ENCODE data around the gene FREM3.
"Not testable (repeated sequence)": the region's sequence is repeated elsewhere in the genome, so short reads cannot be mapped to it uniquely, and the experiment has no call there.

Gene FREM3

DNA sequence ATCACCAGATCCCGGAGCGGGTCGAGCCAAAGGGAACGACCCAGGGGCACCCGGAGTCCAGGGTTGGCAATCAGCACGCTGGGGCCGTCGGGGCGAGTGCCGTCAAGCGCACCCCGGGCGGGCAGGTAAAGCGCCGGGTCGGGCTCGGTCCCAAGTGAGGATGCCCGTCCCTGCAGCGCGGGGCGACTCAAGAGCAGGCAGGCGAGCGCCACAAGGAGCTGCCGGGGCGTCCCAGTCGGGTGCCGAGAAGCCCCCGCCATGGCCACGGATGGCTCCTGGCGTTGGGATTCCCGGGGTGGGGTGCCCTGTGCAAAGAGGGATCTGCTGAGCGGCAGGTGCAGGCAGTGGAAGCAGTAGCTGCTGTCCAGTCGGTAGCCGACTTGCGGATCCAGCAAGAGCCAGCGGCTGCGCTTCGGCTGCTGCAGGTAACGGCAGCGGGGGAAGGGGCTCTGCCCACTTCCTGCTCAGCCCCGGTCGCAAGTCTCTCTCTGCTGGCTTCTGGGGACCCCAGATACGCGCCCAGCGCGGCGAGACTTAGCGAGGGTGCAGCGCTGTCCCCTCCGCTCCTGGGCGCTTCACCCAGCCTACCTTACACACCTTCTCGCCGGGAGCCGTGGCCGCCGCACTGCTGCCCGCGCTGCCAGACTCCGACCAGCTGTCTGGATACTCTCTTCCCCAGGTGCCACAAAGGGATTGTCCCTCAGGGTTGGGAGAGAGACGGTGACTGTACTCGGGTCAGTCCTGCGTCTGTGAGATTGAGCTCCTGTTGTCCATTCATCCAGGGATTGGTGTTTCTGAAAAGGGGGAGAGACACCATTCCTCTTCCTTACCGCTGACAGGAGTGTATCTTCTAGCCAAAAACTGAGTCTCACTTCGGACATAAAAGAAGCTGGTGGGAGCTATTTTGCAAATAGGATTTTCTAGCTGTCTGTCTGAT is at the start of gene FREM3:
Gene FREM3, minus strand, starts transcription at position 260 of the 937 bp plus-strand sequence. Its CDS starts 0 bp downstream, at position 260.
- no peak for DNase-seq (ENCODE audit: low read depth)

DNA sequence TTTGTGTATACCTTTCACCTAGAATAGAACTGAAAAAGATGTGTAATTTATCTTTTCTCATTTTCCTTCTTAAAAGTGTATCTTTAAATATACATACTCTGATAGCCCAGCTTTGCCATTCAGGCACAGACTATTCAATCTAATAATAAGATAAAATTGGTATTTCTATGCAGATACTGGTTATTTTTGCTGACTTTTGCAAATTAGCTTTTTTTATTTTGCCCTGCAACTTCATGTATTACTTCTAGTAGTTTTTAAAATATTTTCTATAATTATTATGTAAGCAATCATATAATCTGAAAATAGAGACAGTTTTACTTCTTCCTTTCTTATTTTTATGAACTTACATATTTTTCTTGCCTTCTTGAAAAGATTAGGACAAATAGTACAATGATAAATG is 45.4 kb upstream of the FREM3 start:
- no peak for DNase-seq (ENCODE audit: low read depth)

DNA sequence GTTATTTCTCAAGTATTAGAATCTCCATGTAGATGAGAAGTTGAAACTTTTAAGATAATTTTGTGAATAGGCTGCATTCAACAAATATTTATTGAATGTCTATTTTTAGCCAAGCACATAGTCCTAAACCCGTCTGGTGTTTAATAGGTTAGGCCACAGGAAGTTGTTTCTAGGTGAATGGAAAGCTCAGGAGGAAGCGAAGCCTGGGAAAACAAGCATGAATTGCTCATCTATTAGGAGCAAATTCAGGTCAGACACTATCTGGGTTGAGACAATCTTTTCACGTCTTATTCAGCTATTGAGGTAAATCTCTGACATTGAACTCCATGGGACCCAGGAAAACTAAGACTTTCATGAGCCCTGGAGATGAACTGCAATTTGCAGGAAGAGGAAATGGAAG is 43.1 kb upstream of the FREM3 start:
- DNase-seq (ENCODE audit: low read depth), result no peak

DNA sequence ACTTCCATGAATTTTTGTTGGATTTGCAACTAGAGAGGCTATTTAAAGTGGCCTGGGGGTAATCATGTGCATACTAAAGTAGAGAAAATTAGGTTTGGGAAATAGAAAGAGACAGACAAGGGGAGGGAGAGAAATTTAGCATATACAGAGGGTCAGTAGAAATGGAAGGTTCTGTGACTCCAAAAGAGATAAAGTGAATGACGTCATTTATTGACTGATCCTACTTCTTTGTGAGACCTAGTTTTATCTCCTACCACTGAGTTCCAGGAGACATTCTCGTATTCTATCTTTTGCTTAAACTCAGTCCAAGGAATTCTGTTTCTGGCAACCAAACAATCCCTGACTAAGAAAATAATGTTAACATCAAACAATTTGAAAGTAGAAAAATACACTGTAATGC is 42.4 kb upstream of the FREM3 start:
- DNase-seq (ENCODE audit: low read depth), result no peak

DNA sequence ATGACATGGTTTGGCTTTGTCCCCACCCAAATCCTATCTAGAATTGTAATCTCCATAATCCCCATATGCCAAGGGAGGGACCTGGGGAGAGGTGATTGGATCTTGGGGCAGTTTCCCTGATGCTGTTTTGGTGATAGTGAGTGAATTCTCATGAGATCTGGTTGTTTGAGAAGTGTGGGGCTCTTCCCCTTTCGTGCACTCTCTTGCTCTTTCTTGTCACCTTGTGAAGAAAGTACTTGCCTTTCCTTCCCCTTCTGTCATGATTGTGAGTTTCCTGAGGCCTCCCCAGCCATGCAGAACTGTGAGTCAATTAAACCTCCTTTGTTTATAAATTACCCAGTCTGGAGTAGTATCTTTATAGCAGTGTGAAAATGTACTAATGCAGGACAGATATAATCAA is 36.4 kb upstream of the FREM3 start:
- no peak for DNase-seq (ENCODE audit: low read depth)

DNA sequence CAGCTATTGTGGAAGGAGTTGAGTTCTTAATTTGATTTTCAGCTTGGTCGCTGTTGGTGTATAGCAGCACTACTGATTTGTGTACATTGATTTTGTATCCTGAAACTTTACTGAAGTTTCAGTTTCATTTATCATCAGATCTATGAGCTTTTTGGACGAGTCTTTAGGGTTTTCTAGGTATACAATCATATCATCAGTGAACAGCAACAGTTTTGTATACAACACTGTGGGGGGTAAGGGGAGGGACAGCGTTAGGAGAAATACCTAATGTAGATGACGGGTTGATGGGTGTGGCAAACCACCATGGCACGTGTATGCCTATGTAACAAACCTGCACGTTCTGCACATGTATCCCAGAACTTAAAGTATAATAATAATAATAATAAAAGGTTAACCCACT is 35.6 kb upstream of the FREM3 start:
- not testable (repeated sequence) for DNase-seq (ENCODE audit: low read depth)

DNA sequence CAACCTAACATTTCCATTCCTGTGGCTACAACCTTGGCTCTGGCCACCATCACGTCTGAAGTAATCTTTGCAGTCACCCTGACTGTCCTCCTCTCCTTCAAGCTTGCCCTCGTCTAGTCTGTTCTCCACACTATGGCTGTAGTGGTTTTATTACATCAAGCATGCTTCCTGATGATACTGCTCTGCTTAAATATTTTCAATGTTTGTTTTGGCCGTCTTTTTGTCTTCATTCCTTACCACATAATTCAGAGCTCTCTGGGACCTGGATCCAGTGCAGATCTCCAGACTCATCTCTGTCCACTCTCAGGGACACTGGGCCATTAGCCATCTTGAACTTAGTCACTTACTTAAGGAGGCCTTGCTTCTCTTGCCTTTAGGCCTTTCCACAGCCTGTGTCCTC is 27.7 kb upstream of the FREM3 start:
- no peak for DNase-seq (ENCODE audit: low read depth)

DNA sequence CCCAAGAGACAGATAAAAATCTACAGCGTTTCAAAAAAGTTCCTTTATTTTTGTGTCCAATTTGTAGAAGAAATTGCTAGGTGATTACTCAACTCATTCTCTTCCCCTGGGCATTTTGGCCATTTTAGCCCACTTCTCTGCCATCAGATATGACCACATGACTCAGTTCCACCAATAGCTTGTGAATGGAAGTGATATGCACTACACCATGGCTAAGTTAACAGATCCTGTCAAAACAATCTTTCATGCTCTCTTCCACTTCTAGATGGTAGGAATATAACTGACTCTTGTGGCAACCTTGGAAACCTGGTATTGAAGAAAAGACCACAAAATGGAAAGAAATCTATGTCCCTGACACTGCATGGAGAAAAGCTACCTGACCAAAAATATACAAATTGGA is 26.2 kb upstream of the FREM3 start:
- DNase-seq (ENCODE audit: low read depth), result no peak

DNA sequence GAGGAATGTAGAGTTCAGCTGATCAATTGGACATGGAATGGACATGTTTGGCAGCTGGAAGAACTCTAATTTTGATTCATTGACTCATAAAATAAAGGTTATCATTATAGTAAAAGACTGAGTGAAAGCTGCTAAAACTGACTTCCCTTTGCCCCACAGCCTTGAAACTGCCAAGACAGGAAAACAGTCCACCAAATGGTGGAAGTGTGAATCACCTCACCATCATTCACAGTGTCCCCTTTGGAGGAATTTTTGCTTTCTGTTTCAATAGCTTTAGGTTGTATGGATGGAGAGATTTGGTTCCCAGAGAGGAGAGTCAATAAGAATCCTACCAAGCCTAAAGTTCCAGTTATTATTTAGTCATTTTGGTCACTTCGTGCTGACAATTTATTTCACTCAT is 20.8 kb upstream of the FREM3 start:
- DNase-seq (ENCODE audit: low read depth), result no peak

DNA sequence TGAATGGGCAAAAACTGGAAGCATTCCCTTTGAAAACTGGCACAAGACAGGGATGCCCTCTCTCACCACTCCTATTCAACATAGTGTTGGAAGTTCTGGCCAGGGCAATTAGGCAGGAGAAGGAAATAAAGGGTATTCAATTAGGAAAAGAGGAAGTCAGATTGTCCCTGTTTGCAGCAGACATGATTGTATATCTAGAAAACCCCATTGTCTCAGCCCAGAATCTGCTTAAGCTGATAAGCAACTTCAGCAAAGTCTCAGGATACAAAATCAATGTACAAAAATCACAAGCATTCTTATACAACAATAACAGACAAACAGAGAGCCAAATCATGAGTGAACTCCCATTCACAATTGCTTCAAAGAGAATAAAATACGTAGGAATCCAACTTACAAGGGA is 18.3 kb upstream of the FREM3 start:
- not testable (repeated sequence) for DNase-seq (ENCODE audit: low read depth)

DNA sequence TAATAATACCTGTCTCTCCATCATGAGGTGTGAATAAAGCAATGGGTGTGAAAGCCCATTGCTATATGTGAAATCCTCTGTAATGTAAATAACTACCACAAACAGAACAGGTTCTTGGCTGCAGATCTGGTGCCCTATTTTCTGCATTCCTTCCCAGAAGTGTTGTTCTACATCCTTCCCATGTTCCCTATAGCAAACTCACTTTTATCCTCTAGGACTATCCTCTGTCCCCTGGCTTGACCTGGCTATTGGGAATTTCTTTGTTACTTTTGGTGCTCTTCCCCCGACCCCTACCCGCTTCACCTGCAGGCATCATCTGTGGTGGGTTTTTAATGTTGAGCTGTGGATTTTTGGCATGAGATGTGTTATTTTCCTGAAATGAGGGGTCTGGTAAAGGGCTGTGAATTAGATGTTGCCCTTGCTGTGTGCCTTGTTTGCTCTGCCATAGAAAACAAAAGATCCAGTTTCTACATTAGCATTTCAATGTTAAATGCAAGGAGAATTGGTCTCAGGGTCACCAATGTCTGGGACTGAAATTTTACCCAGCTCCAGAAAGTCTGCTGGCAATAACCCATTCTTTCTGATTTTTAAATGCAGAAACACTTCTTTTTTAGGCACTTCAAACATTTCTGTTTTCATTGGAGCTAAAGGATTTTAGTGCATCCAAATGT is 13.6 kb upstream of the FREM3 start:
- no peak for DNase-seq (ENCODE audit: low read depth)

DNA sequence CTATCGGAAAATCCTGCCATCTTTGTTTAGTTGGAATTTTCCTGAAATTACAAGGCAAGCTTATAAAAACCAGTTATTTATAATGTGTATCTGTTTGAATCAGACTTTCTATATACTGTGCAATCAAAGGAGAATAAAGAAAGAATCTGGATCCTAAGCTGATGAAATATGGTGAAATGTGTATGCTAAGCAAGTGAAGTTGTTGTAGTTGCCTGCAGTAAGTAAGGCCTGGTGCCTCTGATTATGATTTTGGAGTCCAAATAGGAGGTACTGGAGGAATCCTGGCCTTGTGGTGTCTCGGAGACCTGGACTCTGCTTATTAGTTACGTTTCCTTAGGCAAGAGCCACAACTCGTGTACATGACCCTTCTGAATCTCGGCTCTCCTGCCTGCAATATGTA is 13.1 kb upstream of the FREM3 start:
- no peak for DNase-seq (ENCODE audit: low read depth)

DNA sequence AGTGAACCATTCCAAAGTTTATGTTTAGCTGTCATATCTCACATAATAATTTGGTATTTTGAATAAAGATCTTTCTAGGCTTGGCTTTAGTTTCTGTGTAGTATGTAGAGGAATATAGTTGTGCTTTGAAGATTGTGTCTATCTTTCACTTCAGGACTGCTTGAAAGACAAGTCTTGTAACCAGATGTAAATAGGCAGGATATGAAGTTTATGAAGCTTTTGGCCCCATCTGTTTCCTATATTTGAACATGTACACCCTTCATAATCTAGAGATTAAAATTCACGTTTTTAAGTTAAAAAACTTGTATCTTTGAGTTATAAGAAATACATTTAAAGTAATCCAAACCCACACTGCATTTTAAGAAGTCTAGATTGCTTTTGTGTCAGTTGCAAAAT is 11.7 kb upstream of the FREM3 start:
- DNase-seq (ENCODE audit: low read depth), result no peak

DNA sequence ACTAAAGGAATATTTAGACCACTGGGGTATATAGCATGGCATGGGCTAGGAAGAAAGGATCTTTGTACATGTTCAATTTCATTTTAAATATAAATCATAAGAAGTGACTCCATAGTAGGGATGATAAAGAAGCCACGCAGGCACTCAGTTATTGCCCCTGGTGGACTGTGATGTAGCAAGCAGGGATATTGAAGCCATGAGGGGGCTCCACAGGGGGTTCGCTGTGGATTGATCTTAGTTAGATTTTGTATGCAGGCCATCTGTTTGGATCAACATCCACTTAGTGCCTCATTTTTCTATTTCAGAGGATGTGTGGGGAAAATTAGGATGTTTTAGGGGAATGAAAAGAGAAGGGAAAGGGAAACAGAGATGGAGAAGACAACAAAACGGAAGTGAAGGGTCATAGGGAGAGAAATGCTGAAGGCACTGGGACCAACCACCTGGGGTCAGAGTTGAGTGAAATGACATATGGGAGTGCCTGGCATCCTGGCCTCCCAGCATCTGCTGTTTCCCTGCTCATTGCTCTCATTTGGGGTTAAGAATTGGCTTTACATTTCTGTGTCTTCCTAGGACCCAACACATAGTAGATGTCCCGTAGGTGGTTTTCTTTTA is 11.2 kb upstream of the FREM3 start:
- DNase-seq (ENCODE audit: low read depth), result no peak

DNA sequence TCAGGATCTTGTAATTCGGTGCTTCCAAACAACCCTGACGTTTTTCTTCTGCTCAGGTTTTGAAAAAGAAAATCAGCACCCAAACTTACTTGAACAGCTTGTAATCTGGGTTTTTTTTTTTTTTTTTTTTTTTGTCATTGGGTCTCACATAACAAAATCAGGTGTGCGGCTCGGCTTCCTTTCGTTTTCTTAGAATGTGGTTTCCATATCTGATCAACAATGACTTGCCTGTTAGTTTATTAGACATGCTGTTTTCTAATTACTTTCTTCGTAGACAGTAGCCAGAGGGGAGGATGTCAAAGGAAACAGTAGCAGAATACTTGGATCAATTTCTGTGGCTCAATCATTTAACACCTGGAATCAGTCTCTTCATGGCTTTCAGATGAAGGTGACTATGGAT is 890 bp upstream of the FREM3 start:
- DNase-seq (ENCODE audit: low read depth), result no peak

DNA sequence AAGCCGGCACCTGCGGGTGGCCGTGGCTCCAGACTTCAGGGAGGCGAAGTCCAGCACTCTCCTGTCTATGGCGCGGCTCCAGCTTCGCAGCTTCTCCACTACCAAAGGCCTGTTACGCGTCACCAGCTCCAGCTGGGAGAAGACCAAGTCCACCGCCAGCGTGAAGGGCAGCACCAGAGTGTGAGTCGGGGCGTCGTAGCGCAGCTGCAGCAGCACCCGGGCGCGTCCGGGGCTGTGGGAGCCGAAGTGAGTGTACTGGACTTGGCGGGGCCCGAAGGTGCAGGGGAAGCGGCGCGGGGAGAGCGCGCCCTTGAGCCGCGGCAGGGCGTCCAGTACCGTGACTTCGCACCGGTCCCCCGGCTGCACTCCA is 444 bp downstream of the FREM3 start:
- DNase-seq (ENCODE audit: low read depth), result no peak

DNA sequence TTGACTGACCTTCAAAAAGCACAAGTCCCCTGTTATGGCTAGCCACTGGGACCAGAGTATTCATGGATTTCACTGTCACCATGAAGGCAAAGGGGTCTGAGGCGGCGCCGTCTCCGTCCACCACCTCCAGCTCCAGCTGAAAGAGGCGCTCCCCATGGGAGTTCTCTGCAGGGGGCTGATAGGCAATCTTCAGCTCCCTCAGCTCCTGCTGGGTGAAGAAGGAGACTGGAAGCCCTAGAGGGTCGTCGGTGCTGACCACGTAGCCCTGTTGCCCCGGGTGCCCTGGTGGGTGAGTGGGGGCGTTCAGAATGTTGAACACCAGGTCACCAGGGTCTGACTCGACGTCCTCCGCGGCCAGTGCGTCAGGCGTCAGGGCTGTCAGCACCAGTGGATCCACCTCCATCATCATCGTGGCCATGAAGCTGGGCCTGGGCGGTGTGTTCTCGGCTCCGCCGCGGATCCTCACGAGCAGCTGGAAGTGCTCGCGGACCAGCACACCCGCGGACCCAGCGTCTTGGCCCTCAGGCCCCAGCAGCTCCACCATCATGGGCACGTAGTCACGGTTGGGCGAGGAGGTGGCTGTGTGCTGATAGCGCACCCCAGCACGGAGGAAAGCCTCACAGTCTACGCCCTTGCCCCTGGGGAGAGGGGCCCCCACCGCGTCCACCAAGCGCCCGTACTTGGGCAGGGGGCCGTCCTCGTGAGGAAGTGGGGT is 987 bp downstream of the FREM3 start:
- no peak for DNase-seq (ENCODE audit: low read depth)

DNA sequence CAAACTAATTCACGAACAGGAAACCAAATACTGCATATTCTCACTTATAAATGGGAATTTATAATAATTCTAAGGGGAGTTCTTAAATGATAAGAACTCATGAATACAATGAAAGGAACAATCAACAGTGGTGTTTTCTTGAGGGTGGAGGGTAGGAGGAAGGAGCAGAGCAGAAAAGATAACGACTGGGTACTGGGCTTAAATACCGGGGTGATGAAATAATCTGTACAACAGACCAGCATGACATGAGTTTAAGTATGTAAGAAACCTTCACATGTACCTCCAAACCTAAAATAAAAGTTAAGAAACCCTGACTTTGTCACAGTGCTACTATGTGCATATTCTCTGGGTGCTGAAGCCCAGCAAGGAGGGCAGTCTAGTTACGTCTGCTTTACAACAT is 6.6 kb downstream of the FREM3 start:
- DNase-seq (ENCODE audit: low read depth), result no peak

DNA sequence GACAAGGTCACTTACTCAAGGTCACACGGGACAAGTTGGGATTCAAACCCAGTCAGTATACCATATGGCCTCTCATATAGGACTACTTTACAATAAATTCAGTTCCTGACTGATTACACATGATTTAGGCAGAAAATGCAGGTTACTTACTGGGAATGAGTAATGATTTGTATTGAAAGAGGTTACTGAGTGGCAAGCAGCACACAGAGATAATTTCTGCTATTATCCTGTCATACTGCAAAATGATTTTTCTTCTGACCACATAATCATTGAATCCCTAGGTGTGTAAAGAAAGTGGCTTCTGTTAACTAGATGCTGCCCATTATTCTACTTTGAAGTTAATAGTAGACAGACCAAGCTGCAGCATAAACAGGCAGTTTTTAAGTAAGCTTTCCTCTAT is 8.2 kb downstream of the FREM3 start:
- DNase-seq (ENCODE audit: low read depth), result no peak

DNA sequence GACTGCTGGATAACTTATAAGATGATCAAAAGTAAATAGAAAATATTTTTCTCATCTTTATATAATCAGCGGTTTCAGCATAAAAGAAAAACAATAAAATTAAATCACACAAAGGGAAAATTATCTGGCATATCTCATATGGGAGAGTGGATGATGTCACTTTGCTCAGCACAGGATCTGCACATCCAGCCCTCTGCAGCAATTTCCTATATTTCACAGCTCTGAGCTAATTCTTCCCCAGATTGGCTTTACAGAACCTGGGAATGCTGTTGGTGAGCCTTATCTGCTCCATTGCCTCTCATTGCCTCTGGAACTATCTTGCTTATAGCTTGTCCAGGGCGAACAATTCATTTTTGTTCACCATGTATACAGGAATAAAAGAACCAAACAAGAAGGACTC is 21.0 kb downstream of the FREM3 start:
- no peak for DNase-seq (ENCODE audit: low read depth)

DNA sequence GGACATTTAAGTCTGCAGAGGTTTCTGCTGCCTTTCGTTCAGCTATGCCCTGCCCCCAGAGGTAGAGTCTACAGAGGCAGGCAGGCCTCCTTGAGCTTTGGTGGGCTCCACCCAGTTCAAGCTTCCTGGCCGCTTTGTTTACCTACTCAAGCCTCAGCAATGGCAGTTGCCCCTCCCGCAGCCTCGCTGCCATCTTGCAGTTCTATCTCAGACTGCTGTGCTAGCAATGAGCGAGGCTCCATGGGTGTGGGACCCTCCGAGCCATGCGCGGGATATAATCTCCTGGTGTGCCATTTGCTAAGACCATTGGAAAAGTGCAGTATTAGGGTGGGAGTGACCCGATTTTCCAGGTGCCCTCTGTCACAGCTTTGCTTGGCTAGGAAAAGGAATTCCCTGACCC is 26.8 kb downstream of the FREM3 start:
- DNase-seq (ENCODE audit: low read depth), result not testable (repeated sequence)

DNA sequence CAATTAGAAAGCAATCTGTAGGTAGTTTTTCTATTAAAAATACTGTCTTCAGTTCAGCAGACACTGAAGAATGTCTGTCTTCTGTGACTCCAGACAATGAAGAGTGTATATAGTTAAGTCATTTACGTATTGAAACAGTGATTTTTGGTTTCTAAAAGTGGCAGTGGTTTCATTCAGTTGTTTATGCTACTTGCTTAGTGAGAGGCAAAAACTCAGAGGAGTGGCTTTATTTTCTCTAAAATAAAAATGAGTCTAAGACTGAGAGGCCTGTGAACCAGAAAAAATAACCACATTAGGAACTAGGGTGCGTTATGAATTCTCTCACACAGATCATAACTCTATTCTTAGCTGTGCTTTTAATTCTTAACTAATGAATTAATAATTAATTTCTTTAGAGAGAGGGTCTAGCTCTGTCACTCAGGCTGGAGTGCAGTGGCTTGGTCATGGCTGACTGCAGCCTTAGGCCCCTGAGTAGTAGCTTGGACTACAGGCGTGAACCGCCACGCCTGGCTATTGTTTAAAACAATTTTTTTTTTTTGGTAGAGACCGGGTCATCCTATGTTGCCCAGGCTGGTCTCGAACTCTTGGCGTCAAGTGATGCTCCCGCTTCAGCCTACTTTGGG is 31.4 kb downstream of the FREM3 start:
- DNase-seq (ENCODE audit: low read depth), result no peak

All from activated T-helper 1 cell treated with Interleukin-2 at 50 U/mL for 16 hours (primary cell).